Stomach smooth muscle (tissue), 2 donors: ENCODE results near the gene ARL14.

Experiments
- H3K27ac ChIP-seq: one replicate; pipeline ENCODE4 v1.7.0; 2013; ENCODE audit warnings: mild to moderate bottlenecking, low read length, inconsistent platforms
- H3K27me3 ChIP-seq, 2 donors: one replicate each; pipeline ENCODE4 v1.7.0; 2013; ENCODE audit warnings: low read length in 2 of 2; ENCODE audit not compliant: insufficient read depth in 2 of 2, control insufficient read depth in 1 of 2
- H3K36me3 ChIP-seq, 2 donors: one replicate each; pipeline ENCODE4 v1.7.0; 2013; ENCODE audit warnings: low read length in 2 of 2; ENCODE audit not compliant: control insufficient read depth in 2 of 2, insufficient read depth in 2 of 2
- H3K4me1 ChIP-seq: one replicate; pipeline ENCODE4 v1.7.0; 2013; ENCODE audit warnings: low read length; ENCODE audit not compliant: control insufficient read depth, insufficient read depth
- H3K4me3 ChIP-seq, 2 donors: one replicate each; pipeline ENCODE4 v1.7.0; 2013; ENCODE audit warnings: low read length in 2 of 2
- H3K9ac ChIP-seq, 2 donors: one replicate each; pipeline ENCODE4 v1.7.0; 2013; ENCODE audit warnings: low read length in 2 of 2, mild to moderate bottlenecking in 1 of 2
- H3K9me3 ChIP-seq, 2 donors: one replicate each; pipeline ENCODE4 v1.7.0; 2013; ENCODE audit warnings: low read length in 2 of 2; ENCODE audit not compliant: control insufficient read depth in 2 of 2
- donor health status: healthy.
- donor health status: Pancreatic carcinoma.

ARL14 gene

DNA sequence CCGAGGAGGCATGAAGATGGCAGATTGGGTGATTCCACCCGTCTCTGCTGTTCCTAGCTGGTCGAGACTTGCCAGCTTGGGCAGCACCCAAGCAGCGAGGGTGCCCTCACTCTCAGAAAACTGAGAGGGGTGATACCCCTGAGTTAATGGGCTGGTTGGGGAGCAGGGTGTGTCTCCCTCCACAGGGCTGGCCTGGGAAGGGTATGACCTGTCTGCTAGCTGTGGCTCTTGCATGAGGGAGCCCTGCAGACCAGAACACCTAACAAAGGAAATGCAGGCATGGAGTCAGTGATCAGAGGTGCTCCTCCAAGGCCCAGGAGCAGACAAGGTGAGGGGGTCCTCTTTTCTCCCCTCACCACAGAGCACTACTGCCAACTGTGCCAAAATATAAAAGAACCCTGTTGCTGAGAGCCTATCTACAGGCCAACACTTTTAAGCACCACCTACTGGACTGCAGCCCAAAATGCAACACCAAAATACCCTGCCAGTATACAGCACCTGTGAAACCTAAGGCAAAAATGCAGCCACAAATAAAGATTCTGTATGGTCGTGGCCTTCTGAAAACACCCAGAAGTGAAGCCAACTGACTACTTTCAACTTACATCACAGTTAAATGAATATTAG, 43.3 kb downstream of the ARL14 start:
- Histone ChIP-seq H3K36me3 (no peaks in the 10 kb centered on the region), H3K9me3 (no peaks in the 10 kb centered on the region), H3K27ac (no peak overlapping the region), H3K27me3 (no peaks in the 10 kb centered on the region), H3K4me1 (no peaks in the 10 kb centered on the region), H3K9ac (no peak overlapping the region), H3K4me3 (no peak overlapping the region)

DNA sequence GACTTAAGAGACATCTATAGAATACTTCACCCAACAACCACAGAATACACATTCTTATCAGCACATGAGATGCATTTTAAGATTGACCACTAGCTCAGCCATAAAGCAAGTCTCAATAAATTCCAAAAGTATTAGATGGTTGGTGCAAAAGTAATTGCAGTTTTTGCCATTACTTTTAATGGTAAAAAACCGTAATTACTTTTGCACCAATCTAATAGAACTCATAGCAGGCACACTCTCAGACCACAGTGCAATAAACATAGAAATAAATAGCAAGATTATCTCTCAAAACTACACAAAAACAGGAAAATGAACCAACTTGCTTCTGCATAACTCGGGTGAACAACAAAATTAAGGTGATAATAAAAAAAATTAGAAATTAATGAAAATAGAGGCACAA, 45.4 kb downstream of the ARL14 start:
- H3K9ac ChIP-seq = no peak overlapping the region
- no peak overlapping the region for H3K27ac ChIP-seq
- no peaks in the 10 kb centered on the region for H3K36me3 ChIP-seq
- no peaks in the 10 kb centered on the region for H3K9me3 ChIP-seq
- no peak overlapping the region for H3K4me3 ChIP-seq
- no peaks in the 10 kb centered on the region for H3K4me1 ChIP-seq
- no peaks in the 10 kb centered on the region for H3K27me3 ChIP-seq

DNA sequence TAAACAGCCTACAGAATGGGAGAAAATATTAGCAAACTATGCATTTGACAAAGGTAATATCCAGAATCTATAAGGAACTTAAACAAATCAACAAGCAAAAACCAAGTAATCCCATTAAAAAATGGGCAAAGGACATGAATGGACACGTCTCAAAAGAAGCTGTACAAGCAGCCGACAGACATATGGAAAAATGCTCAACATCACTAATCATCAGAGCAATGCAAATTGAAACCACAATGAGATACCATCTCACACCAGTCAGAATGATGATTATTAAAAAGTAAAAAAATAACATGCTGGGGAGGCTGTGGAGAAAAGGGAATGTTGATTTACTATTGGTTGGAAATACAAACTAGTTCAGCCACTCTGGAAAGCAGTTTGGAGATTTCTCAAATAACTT, 48.4 kb downstream of the ARL14 start:
- H3K9me3 ChIP-seq = no peaks in the 10 kb centered on the region
- H3K4me3 ChIP-seq = no peak overlapping the region
- no peaks in the 10 kb centered on the region for H3K36me3 ChIP-seq
- no peaks in the 10 kb centered on the region for H3K27me3 ChIP-seq
- H3K9ac ChIP-seq = no peak overlapping the region
- no peaks in the 10 kb centered on the region for H3K4me1 ChIP-seq
- H3K27ac ChIP-seq = no peak overlapping the region
